LHCN-M2 (cell line): ENCODE measurements around the gene IPMK. TPM values are rescaled to one million over a fixed set of nuclear protein-coding genes. Genes with fewer than 3 reads are reported as not detected.
A peak's percentile ranks its signal among the peaks of the same experiment; 100 is the strongest.

Source experiments
- DNase-seq: peaks from one replicate; pipeline ENCODE4 v3.0.0-alpha.2; 2012; ENCODE audit warnings: low read depth
- total RNA-seq: library from RNA; depleted of rRNA; stranded (reverse); fragments of >200 nt; gene quantifications from 2 replicates; pipeline ENCODE4 v1.2.3, GENCODE V29; 2014

The IPMK gene
- total RNA-seq, 1 experiment from 2014 or later: 6.8 TPM

- peak; percentile 69 for DNase-seq
Measured at GRCh38 chr10:58220769-58221451, 46.8 kb downstream of the IPMK start.

GRCh38 chr10:58219875-58220274 lies 47.8 kb downstream of the IPMK start:
- no peak for DNase-seq

GRCh38 chr10:58217612-58218011 lies 50.1 kb downstream of the IPMK start:
- DNase-seq: no peak

DNA sequence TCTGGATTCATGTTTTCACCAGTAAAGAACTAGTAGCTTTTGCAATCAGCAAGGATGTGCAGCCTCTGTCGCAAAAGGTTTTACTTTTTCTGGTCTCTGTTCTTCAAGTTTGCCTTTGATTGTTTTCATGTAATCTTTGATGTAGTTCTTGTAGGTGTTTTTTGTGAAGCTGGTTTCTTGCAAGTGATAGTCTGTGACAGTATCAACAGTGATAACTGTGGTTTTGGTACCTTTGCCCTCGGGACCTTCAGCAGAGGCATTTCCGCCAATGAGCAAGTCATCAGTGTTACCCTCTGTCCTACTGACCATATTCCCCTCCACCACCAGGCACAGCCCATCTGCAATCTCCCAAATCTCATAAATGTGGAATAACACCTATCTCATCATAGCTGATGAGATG lies 55.1 kb downstream of the IPMK start:
- DNase-seq: no peak

- DNase-seq: no peak
Measured at GRCh38 chr10:58210160-58210559, 57.5 kb downstream of the IPMK start.

- DNase-seq: no peak
Measured at GRCh38 chr10:58209669-58210068, 58.0 kb downstream of the IPMK start.

- no peak for DNase-seq
Measured at GRCh38 chr10:58206251-58206650, 61.4 kb downstream of the IPMK start.

- no peak for DNase-seq
Measured at GRCh38 chr10:58201704-58202103, 66.0 kb downstream of the IPMK start.

- peak; percentile 62 for DNase-seq
Measured at GRCh38 chr10:58189269-58189668, 78.4 kb downstream of the IPMK start.

- no peak for DNase-seq
Measured at GRCh38 chr10:58184120-58184670, 83.5 kb downstream of the IPMK start.

DNA sequence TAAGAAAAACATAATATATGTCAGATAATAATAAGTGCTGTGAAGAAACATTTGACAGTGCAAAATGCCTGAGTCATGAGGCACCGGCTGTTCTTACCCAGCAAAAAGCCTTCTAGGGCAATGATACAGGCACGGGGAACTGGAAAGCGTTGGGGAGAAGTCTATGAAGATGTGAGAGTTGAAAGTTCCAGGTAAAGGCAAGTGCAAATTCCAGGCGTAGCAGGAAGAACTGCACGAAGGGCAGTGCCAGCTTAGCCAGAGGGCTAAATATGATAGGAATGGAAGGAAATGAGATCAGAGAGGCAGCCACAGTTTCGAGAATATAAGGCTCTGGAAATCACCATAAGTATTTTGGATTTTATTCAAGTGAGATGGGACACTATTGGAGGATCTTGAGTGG lies 87.0 kb downstream of the IPMK start:
- DNase-seq: no peak

GRCh38 chr10:58179238-58179637 lies 88.5 kb downstream of the IPMK start:
- no peak for DNase-seq

DNA sequence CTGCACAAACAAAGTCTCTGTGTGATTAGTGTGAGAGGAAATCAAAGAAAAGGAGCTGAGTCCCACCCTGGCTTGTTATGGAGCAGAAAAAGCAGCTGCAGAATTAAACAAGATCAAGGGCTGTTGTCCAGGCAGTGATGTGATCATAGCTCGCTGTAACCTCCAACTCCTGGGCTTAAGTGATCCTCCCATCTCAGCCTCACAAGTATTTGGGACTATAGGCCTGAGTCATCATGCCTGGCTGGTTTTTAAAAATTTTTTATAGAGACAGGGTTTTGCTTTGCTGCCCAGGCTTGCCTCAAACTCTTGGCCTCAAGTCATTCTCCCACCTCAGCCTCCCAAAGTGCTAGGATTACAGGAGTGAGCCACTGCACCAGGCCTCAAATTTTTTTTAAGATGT lies 88.9 kb downstream of the IPMK start:
- peak; percentile 27 for DNase-seq

DNA sequence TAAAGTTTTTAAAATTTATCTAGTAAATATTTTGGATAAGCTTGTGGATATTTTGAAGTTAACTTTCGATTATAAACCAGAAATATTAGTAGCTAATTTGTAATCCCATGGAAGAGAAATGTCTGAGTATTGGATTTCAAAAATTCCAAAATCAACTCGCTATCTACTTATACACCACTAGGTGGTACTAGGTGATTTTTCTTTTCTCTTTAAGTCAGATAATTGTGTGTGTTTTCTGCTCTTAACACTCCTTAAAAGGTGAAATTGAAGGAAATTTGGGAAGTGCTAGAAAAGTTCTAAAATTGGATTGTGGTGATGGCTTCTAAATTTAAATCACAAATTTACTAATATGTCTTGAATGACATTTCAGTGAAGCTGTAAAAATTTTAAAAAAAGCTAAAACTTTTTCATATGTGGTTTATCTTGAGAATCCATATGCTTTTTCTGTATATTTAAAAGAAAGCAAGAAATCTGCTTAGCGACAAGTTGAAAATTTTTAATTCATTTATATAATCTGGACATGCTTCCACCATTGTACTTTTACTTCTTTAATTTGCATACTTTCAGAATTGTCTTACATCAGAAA lies 90.2 kb downstream of the IPMK start:
- DNase-seq: peak; percentile 32

DNA sequence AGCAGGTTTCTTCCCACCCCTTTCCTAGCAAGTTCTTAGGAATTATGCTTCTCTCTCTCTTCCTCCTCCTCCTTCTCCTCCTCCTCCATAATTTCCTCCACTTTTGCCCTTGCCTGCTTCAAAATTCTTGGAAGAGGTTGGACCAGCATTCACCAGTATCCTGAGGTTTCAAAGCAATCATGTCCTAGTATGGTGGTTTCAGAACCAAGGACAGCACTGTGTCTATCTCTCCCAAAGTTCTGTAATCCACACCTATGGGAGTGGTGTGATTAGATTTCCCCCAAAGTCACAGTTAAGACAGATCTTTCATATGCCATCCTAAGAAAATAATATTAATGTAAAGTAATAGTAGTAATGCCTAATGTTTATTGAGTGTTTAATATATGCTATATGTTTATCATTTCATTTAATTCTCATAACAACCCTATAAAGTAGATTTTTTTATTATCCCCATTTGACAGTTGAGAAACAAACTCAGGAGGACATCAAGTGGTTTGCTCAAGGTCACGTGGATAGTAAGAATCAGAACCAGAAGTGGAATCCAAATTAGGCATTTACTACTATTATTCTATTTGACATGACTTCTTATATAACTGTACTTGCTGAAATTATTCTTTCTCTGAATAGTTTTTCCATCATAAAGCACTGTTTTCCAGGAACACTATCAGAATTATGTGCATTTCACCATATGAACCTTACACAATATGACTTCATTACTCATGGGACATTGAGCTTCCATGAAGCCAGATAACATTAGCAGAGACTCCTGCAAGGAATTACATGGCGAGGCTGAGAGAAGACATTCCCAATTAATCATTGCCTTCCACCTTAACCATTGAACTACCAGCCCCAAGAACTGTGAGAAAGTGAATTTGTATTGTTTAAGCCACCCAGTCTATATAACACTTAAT lies 91.4 kb downstream of the IPMK start:
- DNase-seq: peak; percentile 43

- DNase-seq: no peak
Measured at GRCh38 chr10:58174831-58175230, 92.9 kb downstream of the IPMK start.

DNA sequence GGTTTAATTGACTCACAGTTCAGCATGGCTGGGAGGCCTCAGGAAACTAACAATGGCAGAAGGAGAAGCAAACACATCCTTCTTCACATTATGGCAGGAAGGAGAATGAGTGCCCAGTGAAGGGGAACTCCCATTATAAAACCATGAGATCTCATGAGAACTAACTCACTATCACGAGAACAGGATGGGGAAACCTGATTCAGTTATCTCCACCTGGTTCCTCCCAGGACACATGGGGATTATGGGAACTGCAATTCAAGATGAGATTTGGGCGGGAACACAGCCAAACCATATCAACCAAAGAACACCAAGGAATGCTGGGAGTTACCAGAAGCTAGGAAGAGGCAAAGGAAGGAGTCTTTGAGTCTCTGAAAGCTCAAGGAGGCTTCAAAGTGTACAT lies 94.3 kb downstream of the IPMK start:
- no peak for DNase-seq

DNA sequence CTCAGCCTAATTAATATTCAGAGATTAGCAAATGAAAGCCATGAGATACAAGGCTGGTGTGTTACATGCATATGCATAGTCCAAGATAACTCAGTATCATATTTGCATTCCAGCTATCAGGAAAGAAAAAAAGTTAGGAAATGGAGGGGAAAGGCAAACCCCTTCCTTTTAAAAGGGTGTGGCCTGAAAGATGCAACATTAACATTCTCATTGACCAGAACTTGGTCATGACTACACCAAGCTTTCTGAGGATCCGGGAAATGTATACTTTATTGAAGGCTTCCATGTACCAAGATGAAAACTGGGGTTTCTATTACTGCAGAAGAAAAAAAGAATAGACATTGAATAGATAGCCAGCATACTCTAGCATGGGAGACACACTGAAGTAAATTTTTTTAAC lies 96.5 kb downstream of the IPMK start:
- DNase-seq: no peak

GRCh38 chr10:58164517-58164916 lies 103.2 kb downstream of the IPMK start:
- DNase-seq: no peak

GRCh38 chr10:58158806-58159205 lies 108.9 kb downstream of the IPMK start:
- DNase-seq: no peak

DNA sequence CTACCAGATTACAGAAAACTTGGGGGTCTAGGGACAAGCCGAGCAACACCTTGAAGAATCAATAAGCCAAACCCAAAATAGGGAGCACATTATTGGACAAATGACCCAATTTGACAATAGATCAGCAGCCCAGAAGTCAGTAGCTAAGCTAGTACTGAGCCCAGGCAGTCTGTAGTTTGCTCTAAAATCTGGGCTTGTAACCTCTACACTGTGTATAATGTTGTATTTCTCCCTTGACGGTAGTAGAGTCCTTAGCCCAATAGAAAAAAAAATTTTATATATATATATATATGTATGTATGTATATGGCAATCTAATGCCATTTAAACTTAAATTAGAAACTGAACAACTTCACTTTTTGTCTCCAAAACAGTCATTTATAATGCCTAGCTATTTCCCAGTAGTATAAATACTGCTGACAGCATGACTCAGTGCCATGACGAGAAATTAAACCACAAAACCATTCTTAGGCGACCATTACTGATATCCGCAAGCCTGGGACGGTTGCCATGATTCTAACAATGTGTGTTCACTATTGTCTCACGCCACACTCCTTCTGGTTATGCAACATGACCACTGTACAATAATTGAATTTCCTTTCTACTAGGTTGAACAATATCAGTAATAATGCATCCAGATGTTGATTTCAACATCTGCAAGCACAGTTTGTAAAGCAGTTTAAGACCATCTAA lies 110.5 kb downstream of the IPMK start:
- DNase-seq: peak; percentile 97

DNA sequence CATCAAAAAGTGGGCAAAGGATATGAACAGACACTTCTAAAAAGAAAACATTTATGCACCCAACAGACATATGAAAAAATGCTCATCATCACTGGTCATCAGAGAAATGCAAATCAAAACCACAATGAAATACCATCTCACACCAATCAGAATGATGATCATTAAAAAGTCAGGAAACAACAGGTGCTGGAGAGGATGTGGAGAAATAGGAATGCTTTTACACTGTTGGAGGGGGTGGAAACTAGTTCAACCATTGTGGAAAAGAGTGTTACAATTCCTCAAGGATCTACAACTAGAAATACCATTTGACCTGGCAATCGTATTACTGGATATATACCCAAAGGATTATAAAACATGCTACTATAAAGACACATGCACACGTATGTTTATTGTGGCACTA lies 111.8 kb downstream of the IPMK start:
- peak; percentile 67 for DNase-seq
